Liver (tissue), 9 donors: ENCODE data around the gene SAMD9. TPM values are rescaled to one million over a fixed set of nuclear protein-coding genes. Genes with fewer than 3 reads are reported as not detected.

Experiments used
- DNase-seq: peaks from one replicate; pipeline ENCODE4 v3.0.0-alpha.2; 2017; ENCODE audit warnings: low spot score
- H3K27ac ChIP-seq, 2 donors: one replicate each; pipeline ENCODE4 v1.7.0; 2013; ENCODE audit warnings: inconsistent platforms in 2 of 2, low read length in 2 of 2, control low read depth in 1 of 2, low read depth in 1 of 2, mild to moderate bottlenecking in 1 of 2
- H3K27me3 ChIP-seq, 4 donors: one replicate each; pipeline versions ENCODE4 v1.6.1 to v1.7.0; 2013; ENCODE audit warnings: low read length in 3 of 4, inconsistent platforms in 1 of 4, mild to moderate bottlenecking in 1 of 4, moderate library complexity in 1 of 4; ENCODE audit not compliant: control insufficient read depth in 4 of 4, insufficient read depth in 4 of 4
- H3K36me3 ChIP-seq, 4 donors: one replicate each; pipeline versions ENCODE4 v1.6.1 to v1.7.0; 2013; ENCODE audit warnings: low read length in 3 of 4, mild to moderate bottlenecking in 3 of 4, low read depth in 1 of 4, moderate library complexity in 1 of 4; ENCODE audit not compliant: control insufficient read depth in 4 of 4, insufficient read depth in 3 of 4
- H3K4me1 ChIP-seq, 4 donors: one replicate each; pipeline versions ENCODE4 v1.6.1 to v1.7.0; 2013; ENCODE audit warnings: low read length in 3 of 4, mild to moderate bottlenecking in 3 of 4, moderate library complexity in 1 of 4; ENCODE audit not compliant: control insufficient read depth in 4 of 4, insufficient read depth in 4 of 4
- H3K4me3 ChIP-seq, 3 donors: one replicate each; pipeline versions ENCODE4 v1.6.1 to v1.7.0; 2013; ENCODE audit warnings: low read length in 3 of 3, control low read depth in 1 of 3, low read depth in 1 of 3, mild to moderate bottlenecking in 1 of 3
- H3K9ac ChIP-seq, 2 donors: one replicate each; pipeline ENCODE4 v1.7.0; 2013; ENCODE audit warnings: low read length in 2 of 2, mild to moderate bottlenecking in 2 of 2, moderate library complexity in 2 of 2, control low read depth in 1 of 2, low read depth in 1 of 2
- H3K9me3 ChIP-seq, 4 donors: one replicate each; pipeline versions ENCODE4 v1.6.1 to v1.7.0; 2013; ENCODE audit warnings: low read length in 3 of 4; ENCODE audit not compliant: control insufficient read depth in 4 of 4
- ATF3 ChIP-seq: IDR thresholded peaks from 2 replicates; pipeline ENCODE4 v1.6.1; 2016; ENCODE audit warnings: antibody characterized with exemption
- CTCF ChIP-seq: fragments of 150-350 bp; IDR thresholded peaks from 2 replicates; pipeline ENCODE4 v1.5.1; 2017; ENCODE audit warnings: improper control_type of control experiment, low read depth, low read length; ENCODE audit not compliant: missing input control
- EGR1 ChIP-seq, 2 donors: IDR thresholded peaks; 2 replicates each; pipeline ENCODE4 v1.6.1; 2016 to 2018; ENCODE audit warnings: antibody characterized with exemption in 2 of 2, low read depth in 2 of 2
- FOXA1 ChIP-seq: IDR thresholded peaks from 2 replicates; pipeline ENCODE4 v1.6.1; 2016; ENCODE audit warnings: antibody characterized with exemption
- FOXA2 ChIP-seq: IDR thresholded peaks from 2 replicates; pipeline ENCODE4 v1.6.1; 2016; ENCODE audit warnings: antibody characterized with exemption
- HNF4A ChIP-seq, 2 donors: conservative IDR thresholded peaks; 2 replicates each; pipeline ENCODE4 v1.6.1; 2016; ENCODE audit warnings: antibody characterized with exemption in 2 of 2, mild to moderate bottlenecking in 2 of 2
- HNF4G ChIP-seq: IDR thresholded peaks from 2 replicates; pipeline ENCODE4 v1.6.1; 2016; ENCODE audit warnings: antibody characterized with exemption
- JUND ChIP-seq, 2 donors: IDR thresholded peaks; 2 replicates each; pipeline ENCODE4 v1.6.1; 2016; ENCODE audit warnings: antibody characterized with exemption in 2 of 2
- MAX ChIP-seq: IDR thresholded peaks from 2 replicates; pipeline ENCODE4 v1.6.1; 2016; ENCODE audit warnings: antibody characterized with exemption
- NR2F2 ChIP-seq: IDR thresholded peaks from 2 replicates; pipeline ENCODE4 v1.6.1; 2016; ENCODE audit warnings: antibody characterized with exemption
- RAD21 ChIP-seq, 2 donors: IDR thresholded peaks; 2 replicates each; pipeline ENCODE4 v1.6.1; 2016; ENCODE audit warnings: antibody characterized with exemption in 2 of 2, mild to moderate bottlenecking in 2 of 2
- REST ChIP-seq: IDR thresholded peaks from 2 replicates; pipeline ENCODE4 v1.6.1; 2016; ENCODE audit warnings: antibody characterized with exemption, mild to moderate bottlenecking
- SP1 ChIP-seq: IDR thresholded peaks from 2 replicates; pipeline ENCODE4 v1.6.1; 2018; ENCODE audit warnings: antibody characterized with exemption, mild to moderate bottlenecking
- TAF1 ChIP-seq: conservative IDR thresholded peaks from 2 replicates; pipeline ENCODE4 v1.6.1; 2016; ENCODE audit warnings: antibody characterized with exemption, mild to moderate bottlenecking
- YY1 ChIP-seq: IDR thresholded peaks from 2 replicates; pipeline ENCODE4 v1.6.1; 2016; ENCODE audit warnings: antibody characterized with exemption, mild to moderate bottlenecking
- ZBTB33 ChIP-seq: IDR thresholded peaks from 2 replicates; pipeline ENCODE4 v1.6.1; 2016; ENCODE audit warnings: antibody characterized with exemption
- WGBS: extraction: QIAGEN DNeasy Blood & Tissue Kit; methylation state at CpG from one replicate; pipeline ENCODE4 v1.1.7; 2013; 5-methylcytosine and 5-hydroxymethylcytosine counted together
- polyA plus RNA-seq, 2 donors: library from polyadenylated mRNA; stranded (reverse) in 1 of 2; unstranded in 1 of 2; fragments of 200-250 nt in 1 of 2; fragments of >200 nt in 1 of 2; fragmentation: Nextera tagmentation in 1 of 2; extraction: Ambion mirVana in 1 of 2; gene quantifications; one replicate each; pipeline versions ENCODE4 v1.2.1 to v1.2.3, GENCODE V29; 2013 to 2015
- total RNA-seq, 2 donors: library from RNA; depleted of rRNA; stranded (reverse); fragments of >200 nt; gene quantifications; one replicate each; pipeline ENCODE4 v1.2.3, GENCODE V29; 2014
- donor health status: healthy.
- donor health status: healthy.
- donor health status: healthy.
- donor health status: healthy.
- donor health status: healthy.

SAMD9 gene
- total and polyA plus RNA-seq, 4 donors, result 1.2 to 10.9 (median 2.3) TPM

GRCh38 chr7:93145354-93145753, 27.6 kb upstream of the SAMD9 start:
- no peak for DNase-seq
- Histone ChIP-seq H3K9me3 (no peaks in the 10 kb centered on the region), H3K9ac (no peak overlapping the region), H3K4me1 (peaks cover 0 to 2% (median 0%) of the 10 kb centered on the region in 4 donors), H3K27me3 (no peaks in the 10 kb centered on the region), H3K27ac (no peak overlapping the region), H3K36me3 (peaks cover 0 to 25% (median 10%) of the 10 kb centered on the region in 4 donors), H3K4me3 (no peak overlapping the region)
- WGBS, result 70% methylated on average over 3 of the region's 3 CpGs
- TF ChIP-seq JUND (IDR thresholded peaks at IDR 0.05) (no peak), ATF3 (no peak), NR2F2 (no peak), REST (no peak), EGR1 (IDR thresholded peaks at IDR 0.05; ENCODE audit: low read depth in 2 of 2) (no peak), MAX (no peak), SP1 (no peak), YY1 (no peak), HNF4G (no peak), HNF4A (conservative IDR thresholded peaks at IDR 0.05) (no peak), FOXA1 (no peak)

- peaks cover 0 to 4% (median 2%) of the 10 kb centered on the region in 4 donors for H3K9me3 ChIP-seq
- WGBS, result 91% methylated on average over 1 of the region's 1 CpG
- no peak for DNase-seq
- H3K27ac ChIP-seq, result no peak overlapping the region
- TF ChIP-seq ZBTB33 (no peak), ATF3 (no peak), FOXA1 (no peak), FOXA2 (no peak), TAF1 (no peak), REST (no peak), SP1 (no peak), RAD21 (IDR thresholded peaks at IDR 0.05) (no peak), CTCF (no peak), HNF4G (no peak), EGR1 (IDR thresholded peaks at IDR 0.05; ENCODE audit: low read depth in 2 of 2) (no peak), NR2F2 (no peak)
- H3K36me3 ChIP-seq, result peaks cover 3 to 39% (median 13%) of the 10 kb centered on the region in 4 donors
- no peaks in the 10 kb centered on the region for H3K4me1 ChIP-seq
- no peak overlapping the region for H3K9ac ChIP-seq
- H3K4me3 ChIP-seq, result peak overlapping the region in 1 of 3 donors; percentile 3
- H3K27me3 ChIP-seq, result no peaks in the 10 kb centered on the region
Measured at GRCh38 chr7:93142127-93142526, 24.3 kb upstream of the SAMD9 start.
